GM12891 (cell line): ENCODE results near the gene ZFAND3.

Source experiments
- PAX5 ChIP-seq: IDR thresholded peaks from 2 replicates; pipeline ENCODE4 v1.6.1; 2011; ENCODE audit warnings: low read length, moderate library complexity, mild to moderate bottlenecking; ENCODE audit not compliant: insufficient read depth, severe bottlenecking
- POLR2A ChIP-seq: IDR thresholded peaks from 2 replicates; pipeline ENCODE4 v1.6.1; 2011; ENCODE audit warnings: low read depth, low read length, control low read depth
- POLR2AphosphoS5 ChIP-seq: IDR thresholded peaks from 2 replicates; pipeline ENCODE4 v1.6.1; 2011; ENCODE audit warnings: low read depth, low read length, control low read depth
- POU2F2 ChIP-seq: IDR thresholded peaks from 2 replicates; pipeline ENCODE4 v1.6.1; 2011; ENCODE audit warnings: low read depth, mild to moderate bottlenecking, control low read depth, low read length, moderate library complexity
- SPI1 ChIP-seq: IDR thresholded peaks from 2 replicates; pipeline ENCODE4 v1.6.1; 2011; ENCODE audit warnings: low read depth, low read length, control low read depth
- TAF1 ChIP-seq: IDR thresholded peaks from 2 replicates; pipeline ENCODE4 v1.6.1; 2011; ENCODE audit warnings: low read depth, low read length, control low read depth

- TF ChIP-seq POLR2A (no peak), POLR2AphosphoS5 (no peak), TAF1 (no peak), SPI1 (no peak), POU2F2 (no peak), PAX5 (no peak)
Measured at GRCh38 chr6:38146734-38147027, 327.2 kb downstream of the ZFAND3 start.
